HG03066 (cell line): Measurements from ENCODE around the gene SMKR1.
"Not testable (repeated sequence)": the region's sequence is repeated elsewhere in the genome, so short reads cannot be mapped to it uniquely, and the experiment has no call there.

Source experiments
- ATAC-seq: cut with Tn5 transposase; IDR thresholded peaks from one replicate; pipeline ENCODE4 v1.9.1; 2021; ENCODE audit warnings: low read depth; ENCODE audit not compliant: unreplicated experiment

The SMKR1 gene

GRCh38 chr7:129481376-129481775 is 21.0 kb upstream of the SMKR1 start:
- not testable (repeated sequence) for ATAC-seq

GRCh38 chr7:129482781-129483180 is 19.6 kb upstream of the SMKR1 start:
- ATAC-seq, result no peak

GRCh38 chr7:129489491-129489890 is 12.8 kb upstream of the SMKR1 start:
- ATAC-seq, result no peak

- ATAC-seq, result no peak
Measured at GRCh38 chr7:129492391-129492790, 9.9 kb upstream of the SMKR1 start.

GRCh38 chr7:129493555-129493954 is 8.8 kb upstream of the SMKR1 start:
- ATAC-seq, result no peak

- peak; percentile 71 for ATAC-seq
Measured at GRCh38 chr7:129494041-129494440, 8.3 kb upstream of the SMKR1 start.

- ATAC-seq, result no peak
Measured at GRCh38 chr7:129495987-129496386, 6.3 kb upstream of the SMKR1 start.

GRCh38 chr7:129496653-129497052 is 5.7 kb upstream of the SMKR1 start:
- ATAC-seq, result no peak

GRCh38 chr7:129497156-129497555 is 5.2 kb upstream of the SMKR1 start:
- ATAC-seq, result no peak

GRCh38 chr7:129498021-129498420 is 4.3 kb upstream of the SMKR1 start:
- no peak for ATAC-seq

GRCh38 chr7:129499999-129500398 is 2.3 kb upstream of the SMKR1 start:
- ATAC-seq, result no peak

- peak; percentile 16 for ATAC-seq
Measured at GRCh38 chr7:129502708-129503685, 666 bp downstream of the SMKR1 start.

GRCh38 chr7:129503725-129504124 is 1.4 kb downstream of the SMKR1 start:
- ATAC-seq, result no peak

- no peak for ATAC-seq
Measured at GRCh38 chr7:129512192-129512591, 9.9 kb downstream of the SMKR1 start.

GRCh38 chr7:129513546-129513945 is 11.2 kb downstream of the SMKR1 start:
- ATAC-seq, result no peak

GRCh38 chr7:129514683-129515082 is 12.4 kb downstream of the SMKR1 start:
- ATAC-seq, result no peak

GRCh38 chr7:129515381-129515780 is 13.1 kb downstream of the SMKR1 start:
- no peak for ATAC-seq

- no peak for ATAC-seq
Measured at GRCh38 chr7:129517931-129518330, 15.6 kb downstream of the SMKR1 start.

- ATAC-seq, result no peak
Measured at GRCh38 chr7:129519464-129519863, 17.1 kb downstream of the SMKR1 start.

GRCh38 chr7:129522088-129522970 is 20.0 kb downstream of the SMKR1 start:
- no peak for ATAC-seq

GRCh38 chr7:129522971-129523340 is 20.6 kb downstream of the SMKR1 start:
- ATAC-seq, result no peak
